Thoracic aorta (tissue), 2 donors: ENCODE measurements around the gene PRICKLE3. TPM values are rescaled to one million over a fixed set of nuclear protein-coding genes. Genes with fewer than 3 reads are reported as not detected.

Source experiments
- ATAC-seq: fragments of 150-250 bp; one replicate; pipeline ENCODE4 v1.8.0; 2017; ENCODE audit warnings: low read depth; ENCODE audit not compliant: insufficient number of reproducible peaks, low FRiP score
- DNase-seq: peaks from one replicate; pipeline ENCODE4 v3.0.0-alpha.2; 2020; ENCODE audit warnings: low spot score
- H3K27ac ChIP-seq, 2 donors: fragments of 200-600 bp; sonication (generic); 1 replicate in 1 of 2; 2 replicates in 1 of 2; pipeline ENCODE4 v1.5.1; 2016; ENCODE audit warnings: mild to moderate bottlenecking in 2 of 2, moderate library complexity in 2 of 2
- H3K27me3 ChIP-seq: fragments of 200-600 bp; sonication (generic); replicated peaks from 2 replicates; pipeline ENCODE4 v1.6.0; 2016; ENCODE audit warnings: mild to moderate bottlenecking; ENCODE audit not compliant: insufficient read depth
- H3K36me3 ChIP-seq: fragments of 200-600 bp; sonication (generic); one replicate; pipeline ENCODE4 v1.5.1; 2016
- H3K4me1 ChIP-seq, 2 donors: fragments of 200-600 bp; sonication (generic); 1 replicate in 1 of 2; 2 replicates in 1 of 2; pipeline versions ENCODE4 v1.5.1 to v1.6.0; 2016; ENCODE audit warnings: low read depth in 2 of 2, mild to moderate bottlenecking in 1 of 2; ENCODE audit not compliant: control insufficient read depth in 1 of 2
- H3K4me3 ChIP-seq: fragments of 200-600 bp; sonication (generic); 2 replicates; pipeline ENCODE4 v1.5.1; 2016; ENCODE audit warnings: mild to moderate bottlenecking
- H3K9me3 ChIP-seq: fragments of 200-600 bp; sonication (generic); 2 replicates; pipeline ENCODE4 v1.5.1; 2016
- CTCF ChIP-seq: fragments of 200-600 bp; sonication (generic); IDR thresholded peaks from one replicate; pipeline ENCODE4 v1.5.1; 2019; ENCODE audit warnings: antibody characterized with exemption
- total RNA-seq, 2 donors: library from RNA; depleted of rRNA; stranded (reverse); fragments of >200 nt; gene quantifications; one replicate each; pipeline versions ENCODE4 v1.1.0 to v1.2.3, GENCODE V29; 2016

PRICKLE3 gene
- total RNA-seq, 2 donors from 2014 or later = 21.4 to 46.7 TPM

GRCh38 chrX:49179358-49179757 lies 6.8 kb downstream of the PRICKLE3 start:
- Histone ChIP-seq H3K36me3 (peaks cover 7% of the 10 kb centered on the region), H3K4me3 (no peak overlapping the region), H3K27me3 (no peaks in the 10 kb centered on the region), H3K4me1 (peaks cover 0 to 11% of the 10 kb centered on the region in 2 donors), H3K9me3 (no peaks in the 10 kb centered on the region), H3K27ac (no peak overlapping the region)
- TF ChIP-seq CTCF = no peak
- no peak for ATAC-seq
- DNase-seq = no peak

- DNase-seq (no peak), ATAC-seq (no peak)
- H3K4me1 ChIP-seq = peaks cover 0 to 19% of the 10 kb centered on the region in 2 donors
- H3K27ac ChIP-seq = peak overlapping the region in 1 of 2 donors; percentile 12
- TF ChIP-seq CTCF = no peak
- H3K9me3 ChIP-seq = no peaks in the 10 kb centered on the region
- H3K4me3 ChIP-seq = no peak overlapping the region
- H3K27me3 ChIP-seq = no peaks in the 10 kb centered on the region
- peaks cover 10% of the 10 kb centered on the region for H3K36me3 ChIP-seq
Observed at GRCh38 chrX:49178537-49178936, 7.6 kb downstream of the PRICKLE3 start.

- TF ChIP-seq CTCF = no peak
- H3K27me3 ChIP-seq = no peaks in the 10 kb centered on the region
- H3K4me3 ChIP-seq = no peak overlapping the region
- H3K36me3 ChIP-seq = peaks cover 12% of the 10 kb centered on the region
- H3K27ac ChIP-seq = peak overlapping the region in 1 of 2 donors; percentile 44
- H3K4me1 ChIP-seq = peaks cover 0 to 25% of the 10 kb centered on the region in 2 donors
- no peak for DNase-seq
- ATAC-seq = no peak
- H3K9me3 ChIP-seq = no peaks in the 10 kb centered on the region
Observed at GRCh38 chrX:49177873-49178480, 8.2 kb downstream of the PRICKLE3 start.

- ATAC-seq (no peak), DNase-seq (no peak)
- Histone ChIP-seq H3K4me1 (peaks cover 0 to 26% of the 10 kb centered on the region in 2 donors), H3K27ac (peak overlapping the region in 1 of 2 donors; percentile 44), H3K36me3 (peaks cover 10% of the 10 kb centered on the region), H3K27me3 (no peaks in the 10 kb centered on the region), H3K4me3 (no peak overlapping the region), H3K9me3 (no peaks in the 10 kb centered on the region)
- no peak for TF ChIP-seq CTCF
Observed at GRCh38 chrX:49177338-49177833, 8.8 kb downstream of the PRICKLE3 start.

- TF ChIP-seq CTCF = no peak
- ATAC-seq (no peak), DNase-seq (no peak)
- H3K4me1 ChIP-seq = peaks cover 0 to 26% of the 10 kb centered on the region in 2 donors
- H3K27me3 ChIP-seq = no peaks in the 10 kb centered on the region
- H3K9me3 ChIP-seq = no peaks in the 10 kb centered on the region
- peaks cover 9% of the 10 kb centered on the region for H3K36me3 ChIP-seq
- peak overlapping the region in 1 of 2 donors; percentile 44 for H3K27ac ChIP-seq
- no peak overlapping the region for H3K4me3 ChIP-seq
Observed at GRCh38 chrX:49176421-49177326, 9.5 kb downstream of the PRICKLE3 start.
